GM12801 (cell line): ENCODE results near the gene KIF26A.

Experiments used
- CTCF ChIP-seq: IDR thresholded peaks from one replicate; pipeline ENCODE4 v1.5.1; 2011; ENCODE audit warnings: control low read depth; ENCODE audit not compliant: insufficient read length; ENCODE audit errors: extremely low read depth

Gene KIF26A

GRCh38 chr14:104146651-104147345 is 8.4 kb downstream of the KIF26A start:
- no peak for TF ChIP-seq CTCF

- no peak for TF ChIP-seq CTCF
These were observed 9.1 kb downstream of the KIF26A start for GRCh38 chr14:104147346-104148125.

- TF ChIP-seq CTCF: no peak
These were observed 10.3 kb downstream of the KIF26A start for GRCh38 chr14:104148433-104149277.

GRCh38 chr14:104149278-104149595 is 10.8 kb downstream of the KIF26A start:
- no peak for TF ChIP-seq CTCF

GRCh38 chr14:104149617-104150135 is 11.3 kb downstream of the KIF26A start:
- no peak for TF ChIP-seq CTCF

GRCh38 chr14:104150136-104151025 is 12.0 kb downstream of the KIF26A start:
- no peak for TF ChIP-seq CTCF
